RWPE1 (cell line): Measurements from ENCODE around the gene THAP12.

Experiments used
- CTCF ChIA-PET: fragments of 350-600 bp; sonication (Branson Sonifier 250); formaldehyde crosslinking; extraction: SDS; loops from one replicate; lab custom pipeline; 2021; lab: Yijun Ruan, JAX
- POLR2A ChIA-PET: fragments of 400-600 bp; formaldehyde crosslinking; extraction: SDS; loops from one replicate; lab custom pipeline; 2020; ENCODE audit warnings: antibody characterized with exemption; ENCODE audit not compliant: low non-redundant PET; lab: Yijun Ruan, JAX
- DNase-seq: peaks from one replicate; pipeline ENCODE4 v3.0.0; 2012; ENCODE audit warnings: low spot score
- H3K27ac ChIP-seq: fragments of 450-650 bp; 2 replicates; pipeline ENCODE4 v1.5.1; 2017
- CTCF ChIP-seq: fragments of 450-650 bp; conservative IDR thresholded peaks from 2 replicates; pipeline ENCODE4 v1.5.1; 2017; ENCODE audit warnings: low read depth, mild to moderate bottlenecking

Gene THAP12

GRCh38 chr11:76385903-76386302, 5.0 kb upstream of the THAP12 start:
- no peak for DNase-seq
- ChIA-PET CTCF (no interaction called here), POLR2A (no interaction called here)
- no peak for TF ChIP-seq CTCF
- H3K27ac ChIP-seq, result no peak overlapping the region

- H3K27ac ChIP-seq, result no peak overlapping the region
- CTCF ChIA-PET, result interaction anchor here (0.7 kb wide), 1 partner anchor 451 kb away, joined by 4 read pairs; no protein-coding TSS in a partner anchor
- no peak for TF ChIP-seq CTCF
- no peak for DNase-seq
- POLR2A ChIA-PET, result no interaction called here
Observed at GRCh38 chr11:76382209-76382608, 1.3 kb upstream of the THAP12 start.

GRCh38 chr11:76380159-76380976, 564 bp downstream of the THAP12 start:
- ChIA-PET POLR2A (no interaction called here), CTCF (no interaction called here)
- peak; percentile 21 for DNase-seq
- H3K27ac ChIP-seq, result peak overlapping the region; percentile 85
- TF ChIP-seq CTCF, result no peak

GRCh38 chr11:76379807-76380158, 1.1 kb downstream of the THAP12 start:
- no peak for TF ChIP-seq CTCF
- no peak overlapping the region for H3K27ac ChIP-seq
- CTCF ChIA-PET, result no interaction called here
- POLR2A ChIA-PET, result no interaction called here
- DNase-seq, result no peak

- H3K27ac ChIP-seq, result no peak overlapping the region
- DNase-seq, result no peak
- TF ChIP-seq CTCF, result no peak
- ChIA-PET POLR2A (no interaction called here), CTCF (no interaction called here)
Observed at GRCh38 chr11:76376746-76377558, 4.0 kb downstream of the THAP12 start.

- peak; percentile 61 for DNase-seq
- no peak for TF ChIP-seq CTCF
- H3K27ac ChIP-seq, result no peak overlapping the region
- ChIA-PET POLR2A (no interaction called here), CTCF (no interaction called here)
Observed at GRCh38 chr11:76371170-76371569, 9.8 kb downstream of the THAP12 start.
